Muscle layer of duodenum (tissue), 2 donors: ENCODE data around the gene EIF4EBP3.

Experiments
- H3K27ac ChIP-seq: one replicate; pipeline ENCODE4 v1.7.0; 2013; ENCODE audit warnings: mild to moderate bottlenecking, low read length
- H3K27me3 ChIP-seq: one replicate; pipeline ENCODE4 v1.7.0; 2013; ENCODE audit warnings: low read depth, mild to moderate bottlenecking, control low read depth, low read length
- H3K36me3 ChIP-seq, 2 donors: one replicate each; pipeline ENCODE4 v1.7.0; 2013; ENCODE audit warnings: low read length in 2 of 2, control low read depth in 1 of 2, mild to moderate bottlenecking in 1 of 2; ENCODE audit not compliant: insufficient read depth in 2 of 2, control insufficient read depth in 1 of 2
- H3K4me1 ChIP-seq, 2 donors: one replicate each; pipeline ENCODE4 v1.7.0; 2013; ENCODE audit warnings: low read length in 2 of 2, mild to moderate bottlenecking in 2 of 2, control low read depth in 1 of 2, moderate library complexity in 1 of 2; ENCODE audit not compliant: insufficient read depth in 2 of 2, control insufficient read depth in 1 of 2
- H3K4me3 ChIP-seq, 2 donors: one replicate each; pipeline ENCODE4 v1.7.0; 2013; ENCODE audit warnings: low read length in 2 of 2, low read depth in 1 of 2, mild to moderate bottlenecking in 1 of 2
- H3K9me3 ChIP-seq, 2 donors: one replicate each; pipeline ENCODE4 v1.7.0; 2013; ENCODE audit warnings: low read length in 2 of 2, control low read depth in 1 of 2, mild to moderate bottlenecking in 1 of 2; ENCODE audit not compliant: control insufficient read depth in 1 of 2
- donor health status: healthy.

The EIF4EBP3 gene

DNA sequence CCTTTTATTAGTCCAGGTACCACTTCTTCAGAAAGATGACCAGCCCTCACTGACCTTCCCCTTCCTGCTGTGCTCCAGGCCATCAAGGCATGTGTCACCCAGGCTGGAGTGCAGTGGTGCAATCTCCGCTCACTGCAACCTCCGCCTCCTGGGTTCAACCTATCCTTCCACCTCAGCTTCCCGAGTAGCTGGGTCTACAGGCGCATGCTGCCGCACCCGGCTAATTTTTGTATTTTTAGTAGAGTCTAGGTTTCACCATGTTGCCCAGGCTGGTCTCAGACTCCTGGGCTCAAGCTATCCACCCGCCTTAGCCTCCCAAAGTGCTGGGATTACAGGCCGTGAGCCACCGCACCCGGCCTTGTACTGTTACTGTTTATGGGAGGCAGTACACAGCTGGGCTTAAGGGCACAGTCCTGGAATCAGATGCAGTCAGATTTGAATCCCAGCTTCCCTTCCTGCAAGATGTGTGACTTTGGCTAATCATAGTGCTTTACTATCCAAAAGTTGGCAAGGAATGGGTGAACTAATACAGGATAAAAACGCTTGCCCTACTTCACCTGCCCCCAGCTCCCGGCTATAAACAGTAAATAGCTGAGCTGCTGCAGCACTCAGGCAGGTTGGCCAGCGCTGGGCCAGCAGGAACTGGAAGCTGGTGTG, 483 bp upstream of the EIF4EBP3 start:
- Histone ChIP-seq H3K27ac (peak overlapping the region; percentile 94), H3K4me3 (peak overlapping the region in 1 of 2 donors; percentile 65), H3K4me1 (peaks cover 30 to 34% of the 10 kb centered on the region in 2 donors), H3K9me3 (no peaks in the 10 kb centered on the region), H3K27me3 (no peaks in the 10 kb centered on the region), H3K36me3 (peaks cover 32 to 55% of the 10 kb centered on the region in 2 donors)

DNA sequence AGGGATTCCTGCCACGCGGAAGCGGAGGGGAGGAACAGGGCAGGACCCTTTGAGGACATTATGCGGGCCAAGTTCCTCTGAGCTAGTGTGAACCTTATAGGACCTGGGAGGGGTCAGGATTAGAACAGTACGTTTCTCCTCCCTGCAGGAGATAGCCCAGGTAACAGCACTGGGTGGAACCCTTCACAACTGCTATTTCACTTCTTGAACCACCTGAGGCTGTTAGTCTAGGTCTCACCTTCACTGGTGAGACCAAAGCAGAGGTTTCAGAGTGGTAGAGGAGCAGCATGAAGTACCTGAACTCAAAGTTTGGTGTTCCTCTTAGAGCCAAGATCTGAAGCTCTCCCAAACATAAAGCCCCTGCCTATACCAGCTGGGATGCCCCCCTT, 832 bp downstream of the EIF4EBP3 start:
- peak overlapping the region; percentile 94 for H3K27ac ChIP-seq
- peak overlapping the region; percentile 60 to 65 for H3K4me3 ChIP-seq
- H3K36me3 ChIP-seq = peaks cover 29 to 44% of the 10 kb centered on the region in 2 donors
- H3K9me3 ChIP-seq = no peaks in the 10 kb centered on the region
- peaks cover 30 to 34% of the 10 kb centered on the region in 2 donors for H3K4me1 ChIP-seq
- no peaks in the 10 kb centered on the region for H3K27me3 ChIP-seq

DNA sequence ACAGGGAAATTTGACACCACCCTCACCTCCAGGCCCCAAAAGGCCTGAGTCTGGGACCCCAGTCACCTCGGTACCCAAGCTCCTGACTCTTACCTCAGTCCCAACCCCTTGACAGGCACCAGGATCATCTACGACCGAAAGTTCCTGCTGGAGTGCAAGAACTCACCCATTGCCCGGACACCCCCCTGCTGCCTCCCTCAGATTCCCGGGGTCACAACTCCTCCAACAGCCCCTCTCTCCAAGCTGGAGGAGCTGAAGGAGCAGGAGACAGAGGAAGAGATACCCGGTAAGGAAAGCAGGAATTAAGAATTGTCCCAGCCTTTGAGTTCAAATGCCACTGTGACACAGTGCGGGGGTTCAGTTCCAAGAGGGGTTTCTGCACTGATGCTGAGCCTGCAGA, 1.3 kb downstream of the EIF4EBP3 start:
- Histone ChIP-seq H3K27ac (peak overlapping the region; percentile 94), H3K4me3 (peak overlapping the region in 1 of 2 donors; percentile 65), H3K27me3 (no peaks in the 10 kb centered on the region), H3K9me3 (no peaks in the 10 kb centered on the region), H3K36me3 (peaks cover 29 to 39% of the 10 kb centered on the region in 2 donors), H3K4me1 (peaks cover 30 to 34% of the 10 kb centered on the region in 2 donors)

DNA sequence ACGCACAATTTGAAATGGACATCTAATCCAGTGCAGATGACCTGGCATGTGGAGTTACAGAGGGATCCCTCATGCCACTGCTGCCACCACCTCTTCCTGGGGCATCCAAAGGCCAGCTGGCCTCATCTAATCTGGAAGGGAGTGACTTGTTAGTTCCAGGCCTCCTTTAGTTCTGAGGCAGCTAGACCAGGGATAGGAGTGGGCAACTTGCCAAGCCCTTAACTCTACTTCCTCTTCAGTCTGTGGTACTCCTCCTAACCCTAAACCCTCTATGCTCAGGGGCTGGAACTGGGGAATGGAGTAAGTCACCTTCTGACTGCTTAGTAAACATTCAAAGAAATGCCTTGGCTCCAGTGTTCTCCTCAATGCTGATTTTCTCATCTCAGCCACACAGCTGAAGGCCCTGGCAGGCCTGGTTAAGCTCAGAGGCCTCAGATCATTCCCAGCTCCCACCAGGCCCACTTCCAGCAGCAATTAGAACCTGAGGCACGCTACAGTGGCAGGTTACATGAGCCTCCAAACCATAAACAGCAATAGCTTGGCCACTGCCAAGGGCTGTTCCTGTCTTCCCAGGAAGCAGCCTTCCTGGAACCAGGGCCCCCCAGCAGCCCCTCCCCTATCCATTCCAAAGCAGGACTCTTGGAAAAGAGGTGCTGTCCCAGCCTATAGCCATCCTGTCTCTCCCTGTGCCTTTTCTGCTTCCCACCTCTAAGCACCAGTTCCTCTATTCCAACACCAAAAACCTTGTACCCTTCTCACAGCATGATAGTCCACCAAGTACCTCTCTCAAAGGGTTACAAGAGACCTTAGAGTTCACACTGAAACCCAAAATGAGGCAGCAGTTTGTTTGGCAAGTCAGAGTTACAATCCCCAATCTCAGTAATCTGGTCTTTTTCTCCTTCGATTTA, 2.0 kb downstream of the EIF4EBP3 start:
- H3K36me3 ChIP-seq = peaks cover 27 to 33% of the 10 kb centered on the region in 2 donors
- no peaks in the 10 kb centered on the region for H3K9me3 ChIP-seq
- peaks cover 30 to 34% of the 10 kb centered on the region in 2 donors for H3K4me1 ChIP-seq
- no peaks in the 10 kb centered on the region for H3K27me3 ChIP-seq
- H3K4me3 ChIP-seq = peak overlapping the region in 1 of 2 donors; percentile 65
- peak overlapping the region; percentile 94 for H3K27ac ChIP-seq

DNA sequence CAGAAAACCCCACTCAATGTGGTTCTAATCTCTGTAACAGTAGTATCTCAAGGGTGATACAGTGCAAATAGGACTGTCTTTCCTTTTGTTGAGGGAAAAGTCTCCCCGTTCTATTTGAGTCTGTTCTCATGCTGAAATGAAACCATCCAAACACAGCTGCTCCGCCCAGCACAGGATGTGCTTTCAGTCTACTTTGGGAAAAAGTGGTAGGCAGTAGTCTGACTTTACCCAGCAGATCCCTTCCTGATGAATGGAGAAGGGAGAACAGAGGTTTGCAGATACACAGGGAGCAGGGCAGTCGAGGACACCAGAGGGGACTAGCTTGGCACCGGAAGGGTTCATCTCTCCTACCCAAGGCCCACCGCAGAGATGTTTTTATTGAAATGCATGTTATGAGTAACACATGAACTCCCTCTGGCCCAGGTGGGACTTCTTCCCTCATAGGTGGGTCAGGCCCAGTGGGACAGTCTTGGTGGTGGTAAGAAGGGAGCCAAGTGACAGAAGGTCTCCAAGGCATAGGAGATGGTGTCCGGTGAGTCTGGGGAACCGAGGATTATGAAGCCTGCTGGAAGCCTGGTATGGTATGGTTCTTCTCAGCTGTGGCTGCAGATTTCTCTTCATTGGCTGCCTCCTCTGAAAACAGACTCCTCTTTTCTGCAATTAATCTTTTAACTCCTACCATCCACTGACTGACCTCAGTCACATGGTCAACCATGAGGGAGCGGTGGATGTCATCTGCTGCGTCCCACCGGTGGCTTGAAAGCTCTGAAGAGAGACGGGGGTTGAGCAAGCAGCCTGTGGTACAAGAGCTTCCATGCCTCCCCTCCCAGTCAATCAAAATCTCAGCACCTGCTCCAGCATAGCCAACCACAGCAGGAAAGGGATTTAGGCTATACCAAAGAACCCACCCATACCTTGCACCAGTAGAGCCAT, 3.0 kb downstream of the EIF4EBP3 start:
- H3K27ac ChIP-seq = peak overlapping the region; percentile 94
- H3K4me1 ChIP-seq = peaks cover 30 to 36% of the 10 kb centered on the region in 2 donors
- H3K27me3 ChIP-seq = no peaks in the 10 kb centered on the region
- peak overlapping the region in 1 of 2 donors; percentile 30 for H3K4me3 ChIP-seq
- H3K36me3 ChIP-seq = peaks cover 23 to 28% of the 10 kb centered on the region in 2 donors
- no peaks in the 10 kb centered on the region for H3K9me3 ChIP-seq

DNA sequence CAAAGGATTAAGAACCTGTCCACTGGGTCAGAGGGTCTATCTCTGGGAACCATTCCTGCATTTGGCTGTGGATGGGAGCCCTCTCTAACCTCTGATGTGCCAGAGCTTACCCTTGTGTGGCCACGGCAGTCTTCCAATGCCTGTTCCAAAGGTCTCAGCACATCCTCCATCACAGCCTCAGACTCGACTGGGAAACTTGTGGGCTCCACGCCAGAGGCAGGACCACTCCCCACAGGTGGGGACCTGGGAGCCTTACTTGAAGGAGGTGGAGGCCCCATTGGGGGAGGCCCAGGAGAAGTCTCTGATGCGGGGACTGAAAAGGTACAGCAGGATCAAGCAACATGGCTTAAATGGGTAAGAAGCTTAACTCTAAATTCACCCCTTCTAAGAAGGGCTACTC, 4.4 kb downstream of the EIF4EBP3 start:
- Histone ChIP-seq H3K36me3 (peaks cover 23 to 28% of the 10 kb centered on the region in 2 donors), H3K4me3 (no peak overlapping the region), H3K27ac (peak overlapping the region; percentile 3), H3K27me3 (no peaks in the 10 kb centered on the region), H3K4me1 (peaks cover 37 to 41% of the 10 kb centered on the region in 2 donors), H3K9me3 (no peaks in the 10 kb centered on the region)

DNA sequence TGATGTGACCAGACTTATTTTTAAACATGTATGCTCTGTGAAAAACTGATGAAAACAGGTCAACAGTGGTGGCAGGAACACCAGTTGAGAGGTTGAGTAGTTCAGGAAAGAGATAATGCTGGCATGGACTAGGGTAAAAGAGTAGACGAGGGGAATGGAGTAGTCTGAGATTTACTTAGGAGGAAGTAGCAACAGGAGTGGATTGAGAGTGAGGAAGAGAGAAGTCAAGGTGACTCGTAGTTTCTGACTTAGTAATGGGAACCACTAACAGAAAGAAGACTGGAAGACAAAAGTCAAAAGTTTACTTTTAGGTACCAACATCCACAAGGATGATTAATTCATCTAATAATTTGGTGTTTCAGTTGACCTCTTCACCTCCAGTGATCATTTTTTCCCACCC, 6.2 kb downstream of the EIF4EBP3 start:
- H3K4me1 ChIP-seq = peaks cover 23 to 28% of the 10 kb centered on the region in 2 donors

DNA sequence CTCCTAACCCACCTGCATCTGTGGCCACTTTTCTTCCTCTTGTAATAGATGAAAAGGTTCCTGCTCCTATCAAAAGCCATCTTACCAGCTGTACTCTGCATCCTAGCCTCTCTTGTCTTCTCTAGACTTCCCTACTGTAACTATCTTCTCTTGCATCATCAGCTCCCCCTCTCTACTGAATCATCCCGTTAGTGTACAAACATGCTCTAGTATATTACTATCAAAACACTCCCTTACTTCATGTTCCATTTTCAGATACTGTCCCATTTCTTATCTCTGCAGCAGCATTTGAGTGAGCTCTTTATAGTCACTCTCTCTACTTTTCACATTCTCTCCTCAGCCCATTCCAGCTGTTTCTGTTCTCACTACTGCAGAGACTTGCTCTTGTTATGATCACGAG, 7.0 kb downstream of the EIF4EBP3 start:
- H3K27ac ChIP-seq = no peak overlapping the region
- H3K9me3 ChIP-seq = no peaks in the 10 kb centered on the region
- H3K4me1 ChIP-seq = peaks cover 15 to 20% of the 10 kb centered on the region in 2 donors
- H3K36me3 ChIP-seq = peaks cover 23 to 26% of the 10 kb centered on the region in 2 donors
- H3K4me3 ChIP-seq = no peak overlapping the region
- no peaks in the 10 kb centered on the region for H3K27me3 ChIP-seq

More for the DNA sequence above, 6.2 kb downstream of the EIF4EBP3 start:
- Histone ChIP-seq H3K36me3 (peaks cover 23 to 25% of the 10 kb centered on the region in 2 donors), H3K27me3 (no peaks in the 10 kb centered on the region), H3K27ac (peak overlapping the region; percentile 14), H3K4me3 (no peak overlapping the region), H3K9me3 (no peaks in the 10 kb centered on the region)

DNA sequence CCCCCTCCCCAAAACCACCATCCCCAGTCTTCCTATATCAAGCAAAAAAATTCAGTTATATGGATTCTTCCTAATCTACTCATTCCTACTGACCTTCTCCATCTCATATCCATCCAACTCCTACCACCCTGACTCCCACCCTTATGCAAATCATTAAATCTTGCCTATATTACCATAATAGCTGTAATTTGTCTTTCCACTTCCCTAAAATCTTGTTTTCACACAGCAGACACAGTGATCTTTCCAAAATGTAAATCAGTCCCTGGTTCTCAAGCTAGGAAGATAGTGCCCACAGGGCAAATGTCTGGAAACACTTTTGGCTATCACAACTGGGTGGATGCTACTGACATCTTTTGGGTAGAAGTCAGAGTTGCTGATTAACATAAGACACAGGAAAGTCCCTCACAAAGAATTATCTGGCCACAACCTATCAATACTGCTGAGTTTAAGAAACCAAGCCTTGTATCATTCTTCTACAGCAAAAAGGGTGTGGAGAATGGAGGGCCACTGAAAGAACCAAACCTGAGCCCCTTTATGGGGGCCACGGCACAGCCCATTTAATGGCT, 8.4 kb downstream of the EIF4EBP3 start:
- H3K27ac ChIP-seq = peak overlapping the region; percentile 96
- H3K27me3 ChIP-seq = no peaks in the 10 kb centered on the region
- H3K36me3 ChIP-seq = peaks cover 12 to 24% of the 10 kb centered on the region in 2 donors
- peaks cover 11 to 14% of the 10 kb centered on the region in 2 donors for H3K4me1 ChIP-seq
- H3K4me3 ChIP-seq = peak overlapping the region; percentile 78 to 94
- no peaks in the 10 kb centered on the region for H3K9me3 ChIP-seq

DNA sequence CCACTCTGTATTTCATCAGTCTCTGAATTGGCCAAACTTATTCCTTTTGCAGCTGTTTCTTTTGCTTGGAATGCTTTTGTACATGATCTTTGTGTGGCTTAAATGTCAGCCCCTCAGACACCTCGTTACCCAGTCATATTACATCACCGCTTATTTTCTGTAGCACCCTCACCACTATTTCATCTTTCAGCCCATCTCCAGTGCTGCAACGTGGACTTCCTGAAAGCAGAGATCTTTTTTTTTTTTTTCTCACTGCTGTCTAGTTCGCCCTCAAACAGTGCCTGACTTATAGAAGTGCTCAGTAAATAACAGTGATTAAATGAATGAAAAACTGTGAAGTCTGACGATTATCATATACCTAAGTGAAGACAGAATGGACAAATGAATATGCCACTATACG, 9.0 kb downstream of the EIF4EBP3 start:
- H3K4me1 ChIP-seq = peaks cover 11 to 14% of the 10 kb centered on the region in 2 donors
- peaks cover 14 to 23% of the 10 kb centered on the region in 2 donors for H3K36me3 ChIP-seq
- peak overlapping the region; percentile 96 for H3K27ac ChIP-seq
- H3K27me3 ChIP-seq = no peaks in the 10 kb centered on the region
- H3K9me3 ChIP-seq = no peaks in the 10 kb centered on the region
- H3K4me3 ChIP-seq = peak overlapping the region; percentile 78 to 94
